Activated CD4-positive, alpha-beta T cell treated with anti-CD3 and anti-CD28 coated beads, Interleukin-2, amount 50 U/mL, for 24 hours (primary cell): ENCODE results near the gene KIF1A.
"Not testable (repeated sequence)": the region's sequence is repeated elsewhere in the genome, so short reads cannot be mapped to it uniquely, and the experiment has no call there.

ENCODE experiments used
- DNase-seq, 2 donors: peaks; one replicate each; pipeline ENCODE4 v3.0.0-alpha.2; 2020; ENCODE audit warnings: low read depth in 1 of 2, low spot score in 1 of 2

KIF1A gene

DNA sequence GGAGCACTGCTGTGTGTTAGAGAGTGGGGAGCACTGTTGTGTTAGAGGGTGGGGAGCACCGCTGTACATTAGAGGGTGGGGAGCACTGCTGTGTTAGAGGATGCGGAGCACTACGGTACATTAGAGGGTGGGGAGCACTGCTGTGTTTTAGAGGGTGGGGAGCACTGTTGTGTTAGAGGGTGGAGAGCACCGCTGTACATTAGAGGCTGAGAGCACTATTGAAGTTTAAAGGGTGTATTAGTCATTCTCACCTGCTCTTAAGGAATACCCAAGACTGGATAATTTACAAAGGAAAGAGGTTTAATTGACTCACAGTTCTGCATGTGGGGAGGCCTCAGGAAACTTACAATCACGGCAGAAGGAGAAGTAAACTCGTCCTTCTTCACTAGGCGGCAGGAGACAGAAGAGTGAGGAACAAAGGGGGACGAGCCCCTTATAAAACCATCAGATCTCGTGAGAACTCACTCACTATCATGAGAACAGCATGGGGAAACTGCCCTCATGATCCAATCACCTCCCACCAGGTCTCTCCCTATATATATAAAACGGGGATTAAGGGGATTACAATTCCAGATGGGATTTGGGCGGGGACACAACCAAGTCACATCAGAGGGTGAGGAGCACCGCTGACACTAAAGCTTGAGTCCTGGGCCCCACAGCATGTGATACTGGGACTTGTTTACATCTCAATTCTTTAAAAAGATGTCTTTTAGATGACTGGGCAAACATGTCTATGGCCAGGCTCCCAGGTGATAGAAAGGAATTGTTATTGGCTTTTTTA is 29.1 kb upstream of the KIF1A start:
- DNase-seq, result no peak

- DNase-seq, result no peak
Observed at GRCh38 chr2:240847817-240848216, 27.8 kb upstream of the KIF1A start.

GRCh38 chr2:240846873-240847595 is 27.0 kb upstream of the KIF1A start:
- no peak for DNase-seq

DNA sequence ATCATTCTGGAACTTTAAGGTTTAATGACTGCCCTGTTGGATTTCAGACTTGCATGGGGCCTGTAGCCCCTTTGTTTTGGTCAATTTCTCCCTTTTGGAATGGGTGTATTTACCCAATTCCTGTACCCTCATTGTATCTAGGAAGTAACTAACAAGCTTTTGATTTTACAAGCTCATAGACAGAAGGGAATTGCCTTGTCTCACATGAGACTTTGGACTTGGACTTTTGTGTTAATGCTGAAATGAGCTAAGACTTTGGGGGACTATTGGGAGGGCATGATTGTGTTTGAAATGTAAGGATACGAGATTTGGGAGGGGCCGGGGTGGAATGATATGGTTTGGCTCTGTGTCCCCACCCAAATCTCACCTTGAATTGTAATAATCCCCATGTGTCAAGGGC is 26.3 kb upstream of the KIF1A start:
- not testable (repeated sequence) for DNase-seq

DNA sequence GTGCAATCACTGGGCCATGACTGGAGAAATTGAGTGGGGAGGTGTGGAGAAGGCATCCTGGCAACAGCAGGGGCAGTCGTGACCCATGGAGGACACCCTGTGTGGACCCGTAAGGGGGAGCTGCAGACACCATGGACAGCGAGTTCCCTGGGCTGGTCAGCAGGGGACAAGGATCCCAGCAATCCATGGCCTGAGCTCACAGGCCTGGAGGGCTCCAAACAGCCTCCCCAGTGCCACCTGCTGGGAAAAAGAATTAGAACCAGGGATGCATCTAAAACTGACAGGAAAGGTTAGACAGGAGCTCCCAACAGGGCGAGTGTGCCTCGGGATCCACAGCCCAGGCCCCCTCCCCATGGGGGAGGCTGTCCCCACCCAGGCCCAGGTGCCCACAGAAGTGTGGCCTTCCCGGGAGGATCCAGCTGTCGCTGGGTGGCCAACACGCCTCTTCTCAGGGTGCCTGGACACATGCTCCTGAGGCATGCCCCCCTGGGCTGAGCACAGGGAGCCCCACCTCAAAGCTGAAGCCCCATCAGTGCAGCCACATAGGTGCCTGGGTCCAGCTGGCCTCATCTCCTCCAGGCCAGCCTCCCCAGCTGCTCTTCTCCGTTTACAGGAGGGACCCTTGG is 20.5 kb upstream of the KIF1A start:
- no peak for DNase-seq

- no peak for DNase-seq
Observed at GRCh38 chr2:240839152-240840143, 19.4 kb upstream of the KIF1A start.

DNA sequence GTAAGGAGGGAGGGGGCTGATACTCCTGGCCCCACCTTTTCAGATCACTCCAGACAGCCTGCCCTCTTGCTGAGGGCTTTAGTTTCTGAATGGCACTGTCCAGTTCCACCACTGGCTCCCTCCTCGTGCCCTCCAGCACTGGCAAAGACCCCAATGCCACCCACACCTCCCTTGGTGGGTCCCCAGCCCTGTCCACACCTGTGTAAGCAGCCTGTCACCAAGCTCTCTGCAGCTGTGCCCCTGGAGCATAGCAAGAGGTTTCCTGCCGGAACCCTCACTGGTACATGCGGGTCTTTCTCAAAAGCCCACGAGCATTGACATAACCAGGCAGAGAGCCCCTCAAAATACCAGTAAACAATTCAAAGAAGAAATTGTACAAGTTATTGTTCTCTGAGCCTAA is 17.6 kb upstream of the KIF1A start:
- no peak for DNase-seq

GRCh38 chr2:240836781-240837467 is 16.9 kb upstream of the KIF1A start:
- no peak for DNase-seq

GRCh38 chr2:240835528-240835927 is 15.5 kb upstream of the KIF1A start:
- no peak for DNase-seq

GRCh38 chr2:240834377-240834975 is 14.5 kb upstream of the KIF1A start:
- no peak for DNase-seq

DNA sequence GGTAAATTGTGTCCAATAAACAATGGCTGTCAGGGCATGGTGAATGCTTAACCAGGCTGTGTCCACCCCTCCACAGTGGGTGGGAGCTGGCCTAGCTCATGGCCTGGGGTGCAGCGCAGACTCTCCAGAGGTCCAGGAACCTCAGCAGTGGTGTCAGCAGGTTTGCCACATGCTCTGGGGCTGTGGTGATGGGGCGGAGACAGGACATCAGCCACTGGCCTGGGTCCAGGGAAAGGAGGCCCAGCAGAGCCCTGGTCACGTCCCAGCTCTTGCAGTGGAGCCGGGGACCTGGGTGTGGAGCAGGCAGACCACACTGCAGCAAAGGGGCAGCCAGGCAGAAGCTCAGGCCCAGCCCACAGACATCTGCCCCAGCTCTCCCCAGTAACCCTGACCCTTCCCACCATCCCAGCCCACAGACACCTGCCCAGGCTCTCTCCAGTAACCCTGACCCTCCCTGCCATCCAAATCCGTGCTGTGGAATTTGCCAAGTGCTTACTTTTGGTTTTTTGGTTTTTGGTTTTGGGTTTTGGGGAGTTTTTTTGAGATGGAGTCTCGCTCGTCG is 13.8 kb upstream of the KIF1A start:
- no peak for DNase-seq

- DNase-seq, result no peak
Observed at GRCh38 chr2:240832921-240833494, 13.0 kb upstream of the KIF1A start.

- peak; percentile 90 to 94 for DNase-seq
Observed at GRCh38 chr2:240832205-240832727, 12.2 kb upstream of the KIF1A start.

DNA sequence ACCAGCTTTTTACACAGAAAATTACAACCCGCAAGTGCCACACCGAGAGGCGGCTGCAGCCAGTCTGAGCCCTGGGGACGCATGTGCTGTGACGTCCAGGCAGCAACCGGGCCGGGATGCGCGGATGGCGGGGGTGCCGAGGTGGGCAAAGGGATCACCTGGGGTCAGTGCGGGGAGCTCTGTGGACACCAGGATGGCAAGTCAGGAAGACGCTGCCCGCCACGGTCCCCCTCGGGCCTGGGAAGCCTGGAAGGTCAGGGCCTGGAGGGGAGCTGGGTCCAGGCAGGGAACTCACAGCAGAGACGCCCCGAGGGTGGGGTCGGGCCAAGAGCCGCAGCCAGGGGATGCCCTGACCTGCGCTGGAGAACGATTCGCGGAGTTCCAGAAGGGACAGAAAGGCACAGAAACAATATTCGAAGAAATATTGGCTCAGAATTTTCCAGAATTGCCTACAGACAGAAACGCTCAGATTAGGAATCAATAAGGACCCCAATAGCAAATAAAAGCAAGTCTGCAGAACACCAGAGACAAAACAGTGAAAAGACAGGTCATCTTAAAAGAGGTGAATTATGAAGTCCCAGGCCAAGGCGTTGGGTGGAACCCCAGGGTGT is 11.7 kb upstream of the KIF1A start:
- DNase-seq, result no peak

DNA sequence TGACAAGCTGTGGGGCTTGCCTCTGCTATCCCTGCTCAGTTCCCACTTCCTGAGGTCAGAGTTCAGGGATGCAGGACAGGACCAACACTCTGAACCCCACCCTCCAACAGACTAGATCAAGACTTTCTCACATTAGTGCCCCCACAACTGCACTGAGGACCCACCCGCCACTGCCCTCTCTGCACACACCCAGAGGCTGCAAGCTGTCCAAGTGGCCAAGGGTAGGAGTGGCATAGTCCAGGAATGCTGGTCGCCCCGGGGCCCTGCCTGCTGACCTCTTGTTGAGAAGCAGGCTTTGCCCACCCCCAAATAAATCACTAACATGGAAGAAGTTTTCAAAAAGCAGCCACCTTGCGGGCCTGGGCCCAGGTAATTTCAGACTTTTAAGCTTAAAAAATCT is 5.5 kb upstream of the KIF1A start:
- DNase-seq, result no peak

- DNase-seq, result no peak
Observed at GRCh38 chr2:240823449-240824336, 3.7 kb upstream of the KIF1A start.

- no peak for DNase-seq
Observed at GRCh38 chr2:240822280-240822847, 2.3 kb upstream of the KIF1A start.
